Measurements from ENCODE around the gene GABRA4.
A peak's percentile ranks its signal among the peaks of the same experiment; 100 is the strongest.

Gene GABRA4

DNA sequence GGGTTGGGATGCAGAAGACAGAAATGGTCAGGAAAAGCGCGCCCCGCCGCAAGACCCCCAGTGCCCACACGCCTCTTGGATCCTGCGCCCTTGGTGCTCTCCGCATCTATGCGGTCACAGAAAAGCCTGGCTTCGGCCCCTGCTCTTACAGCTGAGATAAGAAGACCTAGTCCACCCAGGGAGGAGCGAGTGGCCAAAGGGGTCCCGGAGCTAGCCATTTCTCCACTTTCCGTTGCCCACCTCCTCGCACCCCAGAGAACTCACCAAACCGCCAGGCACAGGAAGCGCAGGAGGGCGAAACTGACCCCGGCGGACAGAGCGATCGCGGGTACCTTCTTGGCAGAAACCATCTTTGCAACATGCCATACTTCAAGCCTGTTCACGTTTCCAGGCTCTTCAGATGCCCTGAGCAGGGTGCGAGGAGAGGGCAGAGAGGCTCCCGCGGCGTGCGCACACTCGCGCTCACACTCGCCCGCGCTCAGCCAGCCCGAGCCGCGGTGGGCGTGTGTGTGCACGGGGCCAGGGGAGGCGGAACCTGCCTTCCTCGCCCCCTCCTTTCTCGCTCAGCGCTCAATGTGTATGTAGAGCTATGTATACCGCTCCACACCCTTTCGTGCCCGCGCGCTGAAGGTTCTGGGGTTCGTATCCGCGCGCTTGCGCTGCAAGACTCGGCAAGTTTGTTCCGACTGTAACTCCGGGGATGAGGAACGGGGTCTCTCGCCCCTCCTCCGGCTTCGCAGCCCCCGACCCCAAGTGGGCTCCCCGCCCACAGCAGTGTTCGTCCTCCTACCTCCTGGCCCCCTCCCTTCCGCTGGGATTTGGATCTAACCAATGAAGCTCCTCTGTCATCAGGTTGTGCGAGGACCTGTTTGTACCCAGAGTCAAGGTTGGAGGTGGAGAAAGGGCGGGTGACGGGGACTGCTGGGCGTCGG lies at the start of gene GABRA4:
GABRA4 (minus strand) TSS at position 507 of the 932 bp plus-strand sequence; CDS start at position 350, 157 bp downstream.
- DNase-seq: no peak

DNA sequence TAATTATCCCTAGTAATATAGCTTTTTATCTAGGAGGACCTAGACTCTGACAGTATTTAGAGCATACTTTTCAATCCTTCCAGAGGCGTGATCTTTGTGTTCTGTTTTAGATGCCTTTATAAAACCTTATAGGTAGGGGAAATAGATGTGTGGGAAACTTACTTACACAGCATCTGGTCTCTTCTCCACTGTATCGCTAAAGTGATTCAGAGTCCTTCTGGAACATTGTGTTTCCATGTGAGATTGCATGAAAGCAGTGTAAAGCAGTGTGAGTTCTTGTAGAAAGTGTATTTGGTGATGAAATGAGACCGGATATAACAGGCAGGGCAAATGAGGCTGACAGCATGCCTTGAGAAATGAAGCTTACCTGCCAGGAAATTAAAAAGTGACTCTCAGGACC lies 47.4 kb upstream of the GABRA4 start:
- no peak for DNase-seq

DNA sequence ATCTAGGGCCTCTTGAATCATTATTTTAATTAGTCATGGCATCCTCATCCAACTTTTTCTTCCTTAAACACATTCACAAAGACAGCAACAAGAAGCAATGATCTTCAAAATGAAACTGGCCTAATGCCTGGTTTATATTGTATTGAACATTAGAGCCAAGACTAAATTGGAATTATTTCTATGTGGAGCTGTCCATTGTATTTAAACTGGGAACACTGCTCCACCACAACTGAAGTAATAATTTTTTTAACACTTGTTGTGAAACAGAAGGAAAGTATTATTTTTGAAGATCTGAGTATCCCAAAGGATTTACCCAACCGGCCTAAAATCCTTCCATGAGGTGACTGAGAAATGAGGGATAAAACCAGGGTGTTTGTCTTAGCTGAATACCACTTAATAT lies 44.9 kb upstream of the GABRA4 start:
- no peak for DNase-seq

DNA sequence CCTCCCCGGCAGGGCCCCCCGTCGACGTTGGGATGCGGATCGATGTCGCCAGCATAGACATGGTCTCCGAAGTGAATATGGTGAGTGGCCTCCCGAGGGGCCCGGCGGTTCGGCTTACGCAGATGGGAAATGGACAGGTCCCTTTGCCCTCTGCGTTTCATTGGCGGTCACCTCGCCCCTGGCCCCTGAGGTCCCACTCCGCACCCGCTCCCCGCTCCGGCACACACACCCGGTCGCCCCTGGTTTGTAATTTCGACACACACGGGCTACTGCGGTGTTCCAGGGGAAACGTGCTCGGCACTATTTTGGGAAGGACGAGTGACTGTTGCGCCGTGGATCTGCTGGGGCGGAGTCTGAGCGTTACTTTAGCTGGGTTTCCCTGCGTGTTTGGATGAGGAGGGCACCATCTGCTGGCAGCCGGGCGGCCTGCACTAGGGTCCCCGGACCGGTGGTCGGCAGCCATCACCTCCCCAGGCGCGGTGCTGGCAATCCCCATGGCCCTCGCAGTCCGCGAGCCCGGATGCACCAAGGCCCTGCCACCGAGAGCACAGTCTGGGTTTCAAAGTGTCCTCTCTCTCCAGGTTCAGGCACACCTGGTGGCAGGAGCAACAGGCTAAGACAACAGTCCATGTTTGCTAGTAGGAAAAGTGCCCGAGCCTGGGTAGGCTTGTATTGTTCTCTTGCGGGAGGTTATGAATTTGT lies 39.2 kb upstream of the GABRA4 start:
- DNase-seq: peak; percentile 50

DNA sequence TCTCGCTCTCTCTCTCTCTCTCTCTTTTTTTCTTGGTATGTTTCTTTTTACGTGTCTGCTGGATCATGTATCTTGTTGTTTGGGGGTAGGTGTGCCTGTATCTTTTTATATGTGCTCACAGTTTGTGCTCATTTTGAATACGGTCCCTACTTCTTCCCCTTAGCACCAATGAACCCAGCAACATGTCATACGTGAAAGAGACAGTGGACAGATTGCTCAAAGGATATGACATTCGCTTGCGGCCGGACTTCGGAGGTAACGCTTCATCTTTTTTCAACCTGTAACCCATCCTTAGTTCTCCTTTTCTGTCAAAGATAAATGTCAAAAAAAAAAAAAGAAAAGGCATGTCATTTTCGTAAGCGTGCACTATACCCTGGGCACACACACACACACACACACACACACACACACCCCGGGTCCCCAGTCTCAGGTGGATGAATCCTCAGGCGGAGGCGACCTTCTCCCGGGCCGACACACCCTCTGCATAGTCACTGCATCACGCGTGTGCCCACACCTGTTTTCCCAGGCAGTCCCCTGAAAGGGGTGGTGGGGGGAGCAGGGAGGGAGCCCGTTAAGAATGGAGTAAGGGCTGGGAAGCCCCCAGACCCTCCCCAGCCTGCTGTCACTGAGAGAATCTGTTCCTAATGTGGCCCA lies 38.5 kb upstream of the GABRA4 start:
- no peak for DNase-seq

DNA sequence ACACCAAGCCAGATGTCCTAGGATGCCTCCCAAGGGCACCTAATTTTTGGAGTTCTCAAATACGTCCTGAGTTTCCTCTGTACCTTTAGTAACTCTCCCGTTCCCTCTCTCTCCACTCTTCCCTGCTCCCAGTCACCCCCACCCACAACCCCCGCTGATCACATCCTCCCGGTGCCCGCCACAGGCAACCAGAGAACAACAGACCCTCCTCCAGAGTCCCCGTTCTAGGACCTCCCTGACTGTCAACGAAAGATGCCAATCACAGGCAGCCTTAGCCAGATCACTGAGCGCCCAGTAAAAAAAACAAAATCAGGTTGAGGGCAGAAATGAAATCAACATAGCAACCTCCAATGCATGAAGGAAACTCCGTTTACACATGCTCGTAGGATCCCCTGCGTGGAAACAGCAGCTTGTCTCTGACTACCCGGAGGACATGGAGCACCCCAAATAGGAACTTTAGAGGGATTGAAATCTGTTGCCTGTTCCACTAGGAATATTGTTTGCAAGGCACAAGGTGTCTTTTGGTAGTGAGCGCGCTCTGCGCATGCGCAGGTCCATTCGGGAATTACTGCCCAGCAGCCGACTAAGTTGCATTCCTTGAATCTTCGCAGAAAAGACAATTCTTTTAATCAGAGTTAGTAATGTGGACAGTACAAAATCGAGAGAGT lies 37.8 kb upstream of the GABRA4 start, which contains the start of gene GABRB1:
GABRB1 (plus strand) TSS at position 557 of the 668 bp plus-strand sequence.
- DNase-seq: no peak

DNA sequence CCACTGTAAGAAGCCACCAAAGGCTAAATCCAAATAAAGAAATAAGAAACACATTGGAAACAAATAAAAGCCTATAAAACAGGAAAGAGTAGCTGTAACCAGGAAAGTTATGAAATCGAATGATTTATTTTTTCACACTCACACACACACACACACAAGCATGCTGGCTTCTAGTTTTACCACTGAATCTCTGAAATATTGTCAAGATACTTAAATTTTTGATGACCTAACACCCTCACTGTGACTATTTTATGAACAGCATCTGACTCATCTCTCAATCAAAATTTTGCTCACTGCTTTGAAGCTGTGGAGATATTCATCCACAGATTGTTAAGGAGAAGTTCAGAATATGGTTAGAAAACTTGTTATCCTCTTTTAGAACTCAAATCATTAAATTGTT lies 24.1 kb upstream of the GABRA4 start:
- no peak for DNase-seq

DNA sequence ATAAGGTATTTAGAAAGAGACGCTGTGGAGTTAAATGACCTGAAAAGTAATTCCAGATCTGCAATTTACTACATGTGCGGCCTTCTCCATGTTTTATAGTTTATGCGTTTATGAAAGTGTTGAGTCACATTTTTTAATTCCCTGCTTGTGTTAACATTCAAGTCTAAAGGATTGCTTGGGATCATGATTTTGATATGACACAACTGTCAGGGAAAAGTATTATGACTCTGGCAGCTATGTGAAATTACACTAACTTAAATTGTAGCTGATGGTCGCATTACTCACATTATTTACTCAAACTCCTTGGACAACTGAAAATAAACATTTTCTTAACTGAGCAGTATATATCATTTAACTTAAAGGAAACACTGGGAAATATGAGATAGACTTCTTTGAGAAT lies 23.7 kb upstream of the GABRA4 start:
- DNase-seq: no peak

DNA sequence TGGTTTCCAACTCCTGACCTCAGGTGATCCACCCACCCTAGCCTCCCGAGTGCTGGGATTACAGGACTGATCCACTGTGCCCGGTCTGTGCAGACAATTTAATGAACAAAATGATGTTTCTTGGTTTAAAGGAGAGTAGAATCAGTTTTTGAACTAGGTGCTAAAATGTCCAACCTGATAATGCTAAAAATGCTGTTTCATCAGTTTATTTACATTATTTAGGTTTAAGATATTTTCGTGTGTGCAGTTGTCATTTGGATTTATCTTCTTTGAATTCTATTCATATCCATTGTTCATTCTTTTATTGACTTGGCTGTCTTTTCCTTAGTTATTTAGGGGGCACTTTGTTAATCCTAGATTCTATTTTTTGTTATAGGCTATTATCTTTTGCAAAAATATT lies 20.0 kb upstream of the GABRA4 start:
- DNase-seq: no peak

DNA sequence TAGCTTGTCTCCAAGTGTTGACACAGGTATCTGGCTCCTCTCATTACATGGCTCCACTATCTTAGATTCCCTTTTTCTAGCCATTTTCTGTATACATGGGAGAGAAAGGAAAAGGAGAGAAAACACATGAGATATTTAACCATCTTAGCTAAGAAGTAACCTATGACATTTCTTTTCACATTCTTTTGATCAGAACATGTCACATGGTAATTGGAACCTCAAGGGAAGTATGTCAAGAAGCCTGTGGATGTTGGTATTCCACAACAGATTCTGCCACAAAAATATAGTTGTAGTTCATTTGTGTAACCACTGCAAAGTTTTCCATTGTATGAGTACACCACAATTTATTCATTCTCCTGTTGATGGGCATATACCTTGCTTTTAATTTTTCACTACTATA lies 19.3 kb upstream of the GABRA4 start:
- no peak for DNase-seq

DNA sequence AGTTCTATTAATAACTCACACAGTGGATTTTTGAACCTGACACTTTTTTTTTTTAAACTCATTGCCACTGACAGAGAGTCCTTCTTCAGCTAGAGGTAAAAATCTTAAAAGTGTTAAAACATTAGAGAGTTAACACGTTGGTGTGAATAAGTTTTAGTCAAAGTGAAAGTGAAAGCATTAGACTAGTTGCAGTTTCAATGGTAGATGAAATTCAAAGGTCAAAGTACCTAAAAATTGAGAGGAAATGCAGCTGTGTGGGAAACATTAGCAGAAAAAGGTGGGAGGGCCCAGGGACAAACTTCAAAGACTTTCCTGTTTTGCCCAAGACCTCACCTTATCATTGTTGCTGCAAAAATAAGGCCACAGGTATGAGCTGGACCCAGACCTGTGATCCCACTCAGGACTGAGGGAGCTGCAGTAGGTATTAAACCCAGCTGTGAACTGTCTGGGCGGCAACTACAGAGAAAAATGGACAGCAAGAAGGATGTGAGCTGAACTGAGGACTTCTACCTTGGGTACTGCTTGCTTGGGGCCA lies 17.6 kb upstream of the GABRA4 start:
- no peak for DNase-seq

DNA sequence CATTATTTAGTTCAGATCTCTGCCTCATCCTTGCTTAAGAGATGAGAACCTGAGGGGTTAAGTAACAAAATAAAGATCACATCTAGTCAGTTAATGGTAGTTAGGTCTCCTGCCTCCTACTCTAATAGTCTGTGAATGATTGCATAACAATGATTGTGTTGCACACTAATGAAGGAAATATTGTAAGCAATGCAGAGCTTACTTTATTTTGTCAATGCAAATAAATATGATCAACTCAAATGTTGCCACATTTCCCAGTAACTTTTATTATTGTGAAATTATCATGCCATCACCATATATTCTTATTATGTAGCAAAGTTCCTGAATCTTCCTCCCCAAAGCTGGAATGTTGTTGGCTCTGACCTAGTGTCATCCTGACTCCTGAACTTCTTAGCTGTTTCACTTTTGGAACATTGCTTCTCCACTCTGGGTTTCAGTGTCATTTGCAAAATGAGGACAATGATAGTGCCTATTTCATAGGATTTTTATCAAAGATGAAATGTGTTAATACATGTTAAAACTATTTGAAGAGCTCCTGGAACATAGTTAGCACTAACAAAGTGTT lies 17.0 kb upstream of the GABRA4 start:
- no peak for DNase-seq

DNA sequence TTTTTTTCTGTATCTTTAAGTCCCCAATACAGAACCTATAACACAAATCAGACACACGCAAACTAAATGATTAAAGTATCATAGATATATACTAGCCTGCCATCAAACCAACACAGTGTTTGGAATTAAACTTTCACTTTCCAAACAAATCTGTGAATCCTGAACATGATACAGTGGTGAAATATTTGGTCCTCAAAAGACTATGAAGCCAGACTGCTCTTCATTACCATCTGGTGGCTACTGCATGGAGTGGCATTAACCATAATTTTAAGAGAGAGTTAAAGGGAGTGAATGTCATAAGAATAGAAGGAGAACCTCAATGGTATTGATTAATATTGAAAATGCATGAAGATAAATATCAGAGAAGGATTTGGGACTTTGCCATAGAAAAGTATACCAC lies 9.2 kb upstream of the GABRA4 start:
- DNase-seq: no peak

DNA sequence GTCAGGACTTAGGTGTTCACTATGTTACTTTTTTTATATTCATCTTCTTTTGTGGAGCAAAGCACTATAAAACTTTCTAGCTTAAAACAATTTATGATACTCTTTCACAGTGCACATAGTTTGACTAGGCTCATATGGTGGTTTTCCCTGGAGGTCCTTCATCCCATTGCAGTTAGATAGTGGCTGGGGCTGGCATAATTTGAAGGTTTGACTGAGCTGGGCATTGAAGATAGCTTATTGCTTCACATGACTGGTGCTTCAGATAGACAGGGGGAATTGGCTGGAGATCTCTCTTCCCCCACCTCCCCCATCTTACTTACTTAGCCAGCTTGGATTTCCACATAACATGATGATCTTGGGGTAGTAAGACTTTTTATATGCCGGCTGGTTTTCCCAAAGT lies 7.0 kb upstream of the GABRA4 start:
- DNase-seq: no peak

DNA sequence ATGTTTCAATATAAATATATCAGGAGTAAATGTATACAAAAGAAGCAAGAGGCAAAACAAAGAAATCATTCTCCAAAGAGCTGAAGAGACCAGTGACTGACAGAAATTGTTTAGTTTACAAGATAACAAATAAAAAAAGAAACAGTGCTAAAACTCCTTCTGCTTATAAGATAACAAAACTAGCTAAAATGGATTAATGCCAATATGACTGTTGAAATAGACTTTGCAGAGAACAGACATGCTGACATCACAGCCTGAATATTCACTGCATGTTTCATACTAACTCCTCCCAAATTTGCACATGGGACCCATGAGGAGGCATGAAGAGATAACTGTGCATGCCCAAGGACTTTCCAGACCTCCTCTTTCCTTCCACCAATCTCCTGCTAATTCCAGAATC lies 6.2 kb upstream of the GABRA4 start:
- no peak for DNase-seq

DNA sequence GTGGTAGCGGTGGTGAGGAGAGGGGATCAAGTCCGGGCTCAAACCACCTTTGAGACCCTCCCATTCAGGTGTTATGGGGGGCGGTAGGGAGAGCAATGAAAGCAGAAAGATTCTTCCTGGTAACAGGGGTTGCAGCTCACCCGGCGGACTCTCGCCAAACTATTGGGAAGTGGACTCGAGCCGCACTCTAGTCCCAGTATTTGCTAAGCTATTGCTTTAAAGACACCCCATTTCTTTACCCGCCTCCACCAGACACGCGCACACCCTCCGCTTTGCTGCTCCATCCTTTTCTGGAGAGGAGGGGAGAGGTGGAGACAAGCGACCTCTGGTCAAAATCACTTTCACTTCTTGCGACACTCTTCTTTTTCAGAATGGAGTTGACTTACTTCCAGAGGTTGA lies 625 bp upstream of the GABRA4 start:
- no peak for DNase-seq

DNA sequence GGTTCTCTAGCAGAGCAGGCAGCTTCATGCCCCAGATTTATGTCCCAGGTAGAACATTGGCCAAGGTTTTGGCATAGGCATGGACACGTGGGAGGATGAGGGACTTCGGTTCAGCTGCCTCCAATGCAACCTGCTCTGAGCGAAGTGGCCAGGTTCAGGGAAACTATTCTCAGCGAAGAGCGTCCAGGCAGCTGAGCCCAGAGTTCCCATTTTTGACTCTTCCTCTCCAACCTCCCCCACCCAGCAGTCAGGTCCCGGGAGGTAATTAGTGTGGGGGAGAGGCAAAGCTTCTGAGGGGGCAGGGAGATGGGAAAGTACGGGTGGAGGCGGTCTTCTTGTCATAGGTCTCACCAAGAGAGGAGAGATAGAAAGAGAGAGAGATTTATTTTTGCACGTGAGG lies 1.0 kb downstream of the GABRA4 start:
- DNase-seq: no peak

DNA sequence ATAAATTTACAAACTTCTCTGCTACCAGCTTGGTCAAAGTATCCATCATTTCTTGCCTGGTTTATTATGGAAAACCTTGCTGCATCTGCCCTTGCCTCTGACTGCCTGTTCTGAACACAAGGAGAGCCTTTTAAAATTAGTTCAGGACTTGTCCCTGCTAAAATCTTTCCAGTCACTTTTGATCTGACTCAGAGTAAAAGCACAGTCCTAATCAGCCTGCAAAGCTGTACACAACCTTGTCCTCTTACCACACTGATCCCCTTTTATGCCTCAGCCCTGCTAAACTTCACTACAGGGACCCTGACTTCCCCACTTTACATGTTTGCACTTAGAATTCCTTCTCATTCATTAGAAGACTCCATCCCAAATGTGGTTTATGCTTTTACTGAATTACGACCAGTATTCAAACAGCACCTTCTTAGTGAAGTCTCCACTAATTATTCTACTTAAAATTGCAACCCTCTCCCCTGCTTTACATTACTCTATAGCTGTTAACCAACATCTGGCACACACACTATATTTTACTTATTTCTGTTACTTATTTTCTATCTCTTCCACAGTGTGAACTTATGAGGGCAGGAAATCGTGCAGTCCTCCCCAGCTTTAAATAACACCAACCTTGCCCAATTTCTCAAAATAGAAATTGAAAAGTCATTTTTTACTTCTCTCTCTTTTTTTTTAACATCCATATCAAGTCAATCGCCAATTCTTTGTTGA lies 6.3 kb downstream of the GABRA4 start:
- no peak for DNase-seq

DNA sequence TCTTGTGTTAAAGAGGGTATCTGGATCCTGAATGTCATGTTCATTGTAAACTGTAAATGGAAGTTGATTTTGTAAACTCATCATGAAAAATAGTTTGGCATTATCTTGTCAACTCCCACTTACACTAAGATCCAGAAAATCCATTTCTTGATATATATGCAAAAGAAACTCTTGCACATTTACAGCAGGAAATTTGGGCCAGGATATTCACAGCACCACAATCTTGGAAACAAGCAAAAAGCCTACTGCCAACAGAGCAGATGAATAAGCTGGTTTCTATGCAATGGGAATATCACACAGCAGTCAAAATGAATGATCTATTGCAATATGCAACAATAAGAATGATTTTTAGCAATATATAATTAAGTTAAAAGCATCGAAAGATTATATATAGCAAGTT lies 8.6 kb downstream of the GABRA4 start:
- no peak for DNase-seq

DNA sequence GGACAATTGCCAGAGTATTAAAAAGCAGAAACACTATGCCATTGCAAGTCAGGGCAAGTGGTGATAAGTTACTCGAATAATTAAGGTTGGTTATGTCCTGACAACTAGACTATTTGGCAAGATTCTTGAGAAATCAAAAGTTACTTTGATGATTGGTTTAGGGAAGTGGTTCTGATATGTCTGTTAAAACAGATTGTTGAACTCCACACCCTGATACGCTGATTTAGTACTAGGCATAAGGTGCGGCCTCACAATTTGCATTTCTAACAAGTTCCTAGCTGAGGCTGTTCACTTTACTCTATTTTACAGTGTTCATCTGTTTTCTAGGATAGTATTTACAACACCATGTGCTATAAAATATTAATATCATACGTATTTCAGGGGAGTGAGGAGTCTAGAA lies 12.5 kb downstream of the GABRA4 start:
- DNase-seq: no peak

DNA sequence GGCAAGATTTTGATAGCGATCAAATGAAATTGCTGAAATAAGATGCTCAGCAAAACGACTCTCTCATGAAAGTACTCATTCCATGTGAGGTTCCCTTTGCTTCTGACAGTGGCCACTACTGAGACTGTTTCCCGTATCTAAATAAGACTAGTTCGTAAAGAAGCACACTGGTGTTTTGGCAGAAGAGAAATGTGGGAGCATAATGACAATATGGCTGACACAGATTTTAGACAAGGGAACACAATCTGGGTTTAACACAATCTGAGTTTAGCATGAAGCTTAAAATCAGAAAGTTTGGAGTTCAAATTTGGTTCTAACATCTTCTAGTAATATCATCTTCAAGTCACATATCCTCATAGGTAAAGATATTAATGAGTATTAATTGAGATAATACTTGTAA lies 13.7 kb downstream of the GABRA4 start:
- DNase-seq: no peak

DNA sequence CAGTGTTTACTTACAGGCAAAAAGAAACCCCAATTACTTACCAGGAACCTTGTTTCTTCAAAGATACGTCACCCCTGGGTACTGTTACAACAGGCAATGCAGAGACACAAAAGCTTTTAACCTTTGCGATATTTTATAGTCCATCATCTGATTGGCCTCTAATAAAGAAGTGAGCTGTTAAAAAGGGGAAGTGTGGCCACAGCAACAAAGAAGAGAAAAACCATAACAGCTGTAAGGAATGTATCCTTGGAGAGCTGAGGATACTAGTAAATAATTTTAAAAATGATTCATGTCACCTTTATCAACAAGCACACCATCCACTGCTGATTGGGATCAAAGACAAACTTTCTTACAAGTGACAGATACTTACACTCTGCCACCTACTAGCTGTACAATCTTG lies 14.1 kb downstream of the GABRA4 start:
- DNase-seq: no peak

Measured in DMS 273 treated with DMSO at 0.1 percent for 48 hours (cell line).